Panc1 (cell line): ENCODE data around the gene ST3GAL4.

Source experiments
- CTCF ChIP-seq: fragments of 450-650 bp; IDR thresholded peaks from 2 replicates; pipeline ENCODE4 v1.5.1; 2017; ENCODE audit warnings: mild to moderate bottlenecking
- POLR2AphosphoS5 ChIP-seq: IDR thresholded peaks from 2 replicates; pipeline ENCODE4 v1.6.1; 2012; ENCODE audit warnings: mild to moderate bottlenecking, low read depth, low read length, moderate library complexity
- SIN3A ChIP-seq: IDR thresholded peaks from 2 replicates; pipeline ENCODE4 v1.6.1; 2012; ENCODE audit warnings: low read depth, mild to moderate bottlenecking, low read length, moderate library complexity, borderline replicate concordance; ENCODE audit not compliant: insufficient read depth
- TCF7L2 ChIP-seq: IDR thresholded peaks from 2 replicates; pipeline ENCODE4 v1.6.1; 2011; ENCODE audit warnings: mild to moderate bottlenecking, low read depth, low read length, inconsistent platforms
- TF ChIP-seq, protein P1 (sequence below), 2 experiments: IDR thresholded peaks; 2 replicates each; pipeline ENCODE4 v1.6.1; 2011 to 2012; ENCODE audit warnings: low read depth in 2 of 2, control low read depth in 1 of 2, low read length in 1 of 2, mild to moderate bottlenecking in 1 of 2, moderate library complexity in 1 of 2; ENCODE audit not compliant: insufficient read depth in 1 of 2

- TF ChIP-seq POLR2AphosphoS5 (no peak), CTCF (no peak), TCF7L2 (no peak), SIN3A (no peak)
- TF ChIP-seq, protein P1, sequence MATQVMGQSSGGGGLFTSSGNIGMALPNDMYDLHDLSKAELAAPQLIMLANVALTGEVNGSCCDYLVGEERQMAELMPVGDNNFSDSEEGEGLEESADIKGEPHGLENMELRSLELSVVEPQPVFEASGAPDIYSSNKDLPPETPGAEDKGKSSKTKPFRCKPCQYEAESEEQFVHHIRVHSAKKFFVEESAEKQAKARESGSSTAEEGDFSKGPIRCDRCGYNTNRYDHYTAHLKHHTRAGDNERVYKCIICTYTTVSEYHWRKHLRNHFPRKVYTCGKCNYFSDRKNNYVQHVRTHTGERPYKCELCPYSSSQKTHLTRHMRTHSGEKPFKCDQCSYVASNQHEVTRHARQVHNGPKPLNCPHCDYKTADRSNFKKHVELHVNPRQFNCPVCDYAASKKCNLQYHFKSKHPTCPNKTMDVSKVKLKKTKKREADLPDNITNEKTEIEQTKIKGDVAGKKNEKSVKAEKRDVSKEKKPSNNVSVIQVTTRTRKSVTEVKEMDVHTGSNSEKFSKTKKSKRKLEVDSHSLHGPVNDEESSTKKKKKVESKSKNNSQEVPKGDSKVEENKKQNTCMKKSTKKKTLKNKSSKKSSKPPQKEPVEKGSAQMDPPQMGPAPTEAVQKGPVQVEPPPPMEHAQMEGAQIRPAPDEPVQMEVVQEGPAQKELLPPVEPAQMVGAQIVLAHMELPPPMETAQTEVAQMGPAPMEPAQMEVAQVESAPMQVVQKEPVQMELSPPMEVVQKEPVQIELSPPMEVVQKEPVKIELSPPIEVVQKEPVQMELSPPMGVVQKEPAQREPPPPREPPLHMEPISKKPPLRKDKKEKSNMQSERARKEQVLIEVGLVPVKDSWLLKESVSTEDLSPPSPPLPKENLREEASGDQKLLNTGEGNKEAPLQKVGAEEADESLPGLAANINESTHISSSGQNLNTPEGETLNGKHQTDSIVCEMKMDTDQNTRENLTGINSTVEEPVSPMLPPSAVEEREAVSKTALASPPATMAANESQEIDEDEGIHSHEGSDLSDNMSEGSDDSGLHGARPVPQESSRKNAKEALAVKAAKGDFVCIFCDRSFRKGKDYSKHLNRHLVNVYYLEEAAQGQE (IDR thresholded peaks at IDR 0.05; ENCODE audit: insufficient read depth in 1 of 2, low read depth in 2 of 2, low read length in 1 of 2): no peak
These were observed 29.1 kb downstream of the ST3GAL4 start for GRCh38 chr11:126384449-126385070.
